ENCODE data around the gene SORCS2.

SORCS2 gene

DNA sequence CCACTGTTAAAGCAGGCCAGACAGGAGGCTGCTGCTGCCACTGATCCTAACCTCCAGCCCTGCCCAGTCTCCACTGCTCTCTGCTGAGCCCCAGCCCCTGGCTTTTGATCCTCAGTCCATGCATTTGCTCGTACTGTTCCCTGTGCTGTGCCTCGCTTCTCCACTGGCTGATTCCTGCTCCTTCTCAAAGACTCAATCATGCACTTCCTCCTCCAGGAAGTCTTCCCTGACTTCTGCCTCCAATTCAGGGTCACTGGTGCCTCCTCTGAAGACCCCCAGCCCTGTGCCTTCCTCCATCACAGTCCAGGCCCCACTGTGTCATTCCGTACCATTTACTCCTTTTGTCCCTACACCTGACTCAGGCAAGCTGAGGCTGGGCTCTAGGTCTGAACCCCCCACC, 473.0 kb downstream of the SORCS2 start:
- TF ChIP-seq, protein P1, sequence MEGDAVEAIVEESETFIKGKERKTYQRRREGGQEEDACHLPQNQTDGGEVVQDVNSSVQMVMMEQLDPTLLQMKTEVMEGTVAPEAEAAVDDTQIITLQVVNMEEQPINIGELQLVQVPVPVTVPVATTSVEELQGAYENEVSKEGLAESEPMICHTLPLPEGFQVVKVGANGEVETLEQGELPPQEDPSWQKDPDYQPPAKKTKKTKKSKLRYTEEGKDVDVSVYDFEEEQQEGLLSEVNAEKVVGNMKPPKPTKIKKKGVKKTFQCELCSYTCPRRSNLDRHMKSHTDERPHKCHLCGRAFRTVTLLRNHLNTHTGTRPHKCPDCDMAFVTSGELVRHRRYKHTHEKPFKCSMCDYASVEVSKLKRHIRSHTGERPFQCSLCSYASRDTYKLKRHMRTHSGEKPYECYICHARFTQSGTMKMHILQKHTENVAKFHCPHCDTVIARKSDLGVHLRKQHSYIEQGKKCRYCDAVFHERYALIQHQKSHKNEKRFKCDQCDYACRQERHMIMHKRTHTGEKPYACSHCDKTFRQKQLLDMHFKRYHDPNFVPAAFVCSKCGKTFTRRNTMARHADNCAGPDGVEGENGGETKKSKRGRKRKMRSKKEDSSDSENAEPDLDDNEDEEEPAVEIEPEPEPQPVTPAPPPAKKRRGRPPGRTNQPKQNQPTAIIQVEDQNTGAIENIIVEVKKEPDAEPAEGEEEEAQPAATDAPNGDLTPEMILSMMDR (IDR thresholded peaks at IDR 0.05; ENCODE audit: low read depth, low read length), result no peak

GRCh38 chr4:7666011-7666410, 473.7 kb downstream of the SORCS2 start:
- TF ChIP-seq, protein P1 (IDR thresholded peaks at IDR 0.05; ENCODE audit: low read depth, low read length), result no peak
- H3K4me3 ChIP-seq (ENCODE audit: low read depth, low read length), result no peak overlapping the region

More for the DNA sequence above, 473.0 kb downstream of the SORCS2 start:
- no peak overlapping the region for H3K4me3 ChIP-seq (ENCODE audit: low read depth, low read length)

- no peak overlapping the region for H3K4me3 ChIP-seq (ENCODE audit: low read depth, low read length)
- TF ChIP-seq, protein P1 (IDR thresholded peaks at IDR 0.05; ENCODE audit: low read depth, low read length), result no peak
These were observed 474.4 kb downstream of the SORCS2 start for GRCh38 chr4:7666744-7667143.

- TF ChIP-seq, protein P1 (IDR thresholded peaks at IDR 0.05; ENCODE audit: low read depth, low read length), result no peak
These were observed 475.9 kb downstream of the SORCS2 start for GRCh38 chr4:7668271-7668670.

GRCh38 chr4:7668826-7669225, 476.5 kb downstream of the SORCS2 start:
- TF ChIP-seq, protein P1 (IDR thresholded peaks at IDR 0.05; ENCODE audit: low read depth, low read length), result no peak
- no peak overlapping the region for H3K4me3 ChIP-seq (ENCODE audit: low read depth, low read length)

More at GRCh38 chr4:7668271-7668670, 475.9 kb downstream of the SORCS2 start:
- no peak overlapping the region for H3K4me3 ChIP-seq (ENCODE audit: low read depth, low read length)

- TF ChIP-seq, protein P1 (IDR thresholded peaks at IDR 0.05; ENCODE audit: low read depth, low read length), result no peak
- H3K4me3 ChIP-seq (ENCODE audit: low read depth, low read length), result no peak overlapping the region
These were observed 480.3 kb downstream of the SORCS2 start for GRCh38 chr4:7672601-7673000.

GRCh38 chr4:7673121-7673520, 480.8 kb downstream of the SORCS2 start:
- TF ChIP-seq, protein P1 (IDR thresholded peaks at IDR 0.05; ENCODE audit: low read depth, low read length), result no peak
- no peak overlapping the region for H3K4me3 ChIP-seq (ENCODE audit: low read depth, low read length)

Data from WI38 (cell line).